Stomach (tissue), 4 donors: ENCODE data around the gene ANKS1A.

ENCODE experiments used
- CTCF ChIP-seq, 7 experiments: fragments of 450-650 bp in 4 of 7; fragments of 200-600 bp in 3 of 7; sonication (generic) in 3 of 7; IDR thresholded peaks; one replicate each; pipeline ENCODE4 v1.5.1; 2016 to 2019; ENCODE audit warnings: antibody characterized with exemption in 7 of 7, control low read depth in 2 of 7, mild to moderate bottlenecking in 1 of 7
- EP300 ChIP-seq: sonication (generic); formaldehyde crosslinking; IDR thresholded peaks from one replicate; pipeline ENCODE4 v1.6.1; 2017; ENCODE audit warnings: antibody characterized with exemption
- POLR2A ChIP-seq, 4 donors: fragments of 450-650 bp; IDR thresholded peaks; one replicate each; pipeline ENCODE4 v1.6.1; 2016; ENCODE audit warnings: antibody characterized with exemption in 4 of 4, control low read depth in 2 of 4, mild to moderate bottlenecking in 1 of 4, moderate library complexity in 1 of 4
- POLR2AphosphoS5 ChIP-seq, 3 donors: sonication (generic); formaldehyde crosslinking; IDR thresholded peaks; one replicate each; pipeline ENCODE4 v1.6.1; 2016; ENCODE audit warnings: antibody characterized with exemption in 3 of 3

DNA sequence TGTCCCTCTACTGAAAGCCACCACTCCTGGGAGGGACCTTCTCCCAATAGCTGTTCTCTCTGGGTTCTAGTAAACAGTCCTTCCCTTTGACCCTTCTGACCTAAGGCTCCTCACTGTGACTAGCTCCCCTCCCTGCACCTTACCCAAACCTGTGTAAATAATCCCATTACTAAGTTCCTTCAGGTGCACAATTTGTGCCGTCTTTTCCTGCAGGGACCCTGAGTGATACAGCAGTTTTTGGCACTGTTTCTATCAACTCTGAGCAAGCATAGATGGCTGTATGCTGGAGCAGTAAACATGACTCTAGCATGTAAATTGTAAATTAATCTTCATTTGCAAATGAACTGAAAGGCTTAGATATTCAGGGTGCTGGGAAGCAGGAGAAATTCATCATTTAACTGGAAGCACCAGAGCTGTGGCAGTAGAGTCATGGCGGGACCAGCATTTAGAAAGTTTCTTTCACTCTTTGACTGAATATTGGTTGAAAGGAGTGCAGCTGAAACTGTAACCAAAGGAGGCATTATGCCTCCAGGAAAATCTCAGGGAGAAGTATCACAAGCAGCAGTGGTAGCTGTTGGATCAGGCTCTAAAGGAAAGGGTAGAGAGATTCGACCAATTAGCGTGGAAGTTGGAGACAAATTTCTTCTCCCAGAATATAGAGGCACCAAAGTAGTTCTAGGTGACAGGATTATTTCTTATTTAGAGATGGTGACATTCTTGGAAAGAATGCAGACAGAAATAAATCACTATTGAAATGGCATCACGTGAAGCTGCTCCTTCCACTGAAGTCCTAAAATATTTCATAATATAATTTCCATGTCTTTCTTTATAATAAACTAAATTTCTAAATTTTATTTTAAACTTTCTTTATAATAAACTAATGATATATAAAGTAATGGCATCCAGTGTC is 134.3 kb downstream of the ANKS1A start:
- no peak for TF ChIP-seq CTCF (IDR thresholded peaks at IDR 0.05)
- no peak for TF ChIP-seq POLR2AphosphoS5 (IDR thresholded peaks at IDR 0.05)
- TF ChIP-seq POLR2A (IDR thresholded peaks at IDR 0.05): no peak
- no peak for TF ChIP-seq EP300
